K562 (cell line): ENCODE results near the gene AMMECR1. TPM values are rescaled to one million over a fixed set of nuclear protein-coding genes. Genes with fewer than 3 reads are reported as not detected.

Source experiments
- ATAC-seq: fragments of 200-7000 bp; cut with Tn5 transposase; 3 replicates; pipeline ENCODE4 v1.9.1; 2020; ENCODE audit warnings: moderate library complexity
- BruUV-seq: library from RNA; stranded (reverse); fragments of 400-500 nt; replicated peaks from 2 replicates; lab custom pipeline; 2021; lab: Mats Ljungman, UMichigan
- CTCF ChIA-PET: fragments of 300-600 bp; formaldehyde crosslinking; extraction: SDS; loops from one replicate; lab custom pipeline; 2021; ENCODE audit warnings: low intra/inter-chr PET ratio; lab: Yijun Ruan, JAX
- POLR2A ChIA-PET: fragments of 300-600, 350-650 bp; sonication (Branson Sonifier 250); formaldehyde crosslinking; extraction: SDS; loops from one replicate; lab custom pipeline; 2021; ENCODE audit warnings: antibody characterized with exemption, inconsistent platforms; lab: Yijun Ruan, JAX
- DNase-seq, 4 experiments: peaks; one replicate each; pipeline versions ENCODE4 v3.0.0 to v3.0.0-alpha.2; 2011 to 2018; ENCODE audit warnings: low spot score in 3 of 4, mixed read lengths in 3 of 4; ENCODE audit errors: extremely low read depth in 1 of 4
- FAIRE-seq: peaks from 2 replicates; lab custom pipeline; 2011; peaks lifted over from hg19 to GRCh38; lab: Jason Lieb, UNC
- H2AFZ ChIP-seq: 2 replicates; pipeline ENCODE4 v1.6.0; 2011; ENCODE audit warnings: low read depth, low read length, control low read depth, inconsistent platforms
- H3K27ac ChIP-seq: fragments of 200-600 bp; 3 replicates; pipeline ENCODE4 v1.8.0; 2011; ENCODE audit warnings: low read depth, mild to moderate bottlenecking, control low read depth, inconsistent platforms, low read length, moderate library complexity, mixed read lengths; ENCODE audit errors: extremely low read depth
- H3K27me3 ChIP-seq, 2 experiments: fragments of 300-600 bp in 1 of 2; 2 replicates in 1 of 2; 3 replicates in 1 of 2; pipeline versions ENCODE4 v1.6.0 to v1.8.0; 2011; ENCODE audit warnings: inconsistent platforms in 2 of 2, low read length in 2 of 2, mild to moderate bottlenecking in 1 of 2, mixed read lengths in 1 of 2, moderate library complexity in 1 of 2; ENCODE audit not compliant: control insufficient read depth in 2 of 2, insufficient read depth in 2 of 2
- H3K36me3 ChIP-seq: fragments of 300-600 bp; 3 replicates; pipeline ENCODE4 v1.8.0; 2011; ENCODE audit warnings: mild to moderate bottlenecking, low read length, inconsistent platforms; ENCODE audit not compliant: control insufficient read depth, insufficient read depth
- H3K4me1 ChIP-seq, 2 experiments: fragments of 200-600 bp in 1 of 2; replicated peaks in 1 of 2; 2 replicates in 1 of 2; 3 replicates in 1 of 2; pipeline versions ENCODE4 v1.5.1 to v1.8.0; 2011; ENCODE audit warnings: inconsistent platforms in 2 of 2, low read length in 2 of 2, mild to moderate bottlenecking in 1 of 2, mixed read lengths in 1 of 2, moderate library complexity in 1 of 2; ENCODE audit not compliant: control insufficient read depth in 2 of 2, insufficient read depth in 2 of 2
- H3K4me2 ChIP-seq: 2 replicates; pipeline ENCODE4 v1.6.1; 2011; ENCODE audit warnings: low read length, control low read depth, inconsistent platforms, mixed read lengths; ENCODE audit not compliant: insufficient read depth
- H3K4me3 ChIP-seq: fragments of 200-600 bp; sonication (generic), shearing (Covaris generic); 2 replicates; pipeline ENCODE4 v1.5.1; 2016; ENCODE audit warnings: control low read depth, inconsistent platforms
- H3K79me2 ChIP-seq: fragments of 200-600 bp; 3 replicates; pipeline ENCODE4 v1.8.0; 2011; ENCODE audit warnings: low read length, inconsistent platforms; ENCODE audit not compliant: control insufficient read depth, insufficient read depth
- H3K9ac ChIP-seq, 2 experiments: 2 replicates each; pipeline versions ENCODE4 v1.6.0 to v1.6.1; 2011; ENCODE audit warnings: low read depth in 2 of 2, low read length in 2 of 2, control low read depth in 1 of 2, inconsistent platforms in 1 of 2, mild to moderate bottlenecking in 1 of 2, mixed read lengths in 1 of 2; ENCODE audit not compliant: insufficient read depth in 1 of 2
- H3K9me1 ChIP-seq: one replicate; pipeline ENCODE4 v1.6.0; 2011; ENCODE audit warnings: inconsistent platforms, mild to moderate bottlenecking, low read length, moderate library complexity; ENCODE audit not compliant: control insufficient read depth, insufficient read depth
- H3K9me3 ChIP-seq: replicated peaks from 2 replicates; pipeline ENCODE4 v1.5.1; 2011; ENCODE audit warnings: low read depth, low read length, inconsistent platforms; ENCODE audit not compliant: control insufficient read depth, insufficient read depth
- H4K20me1 ChIP-seq: replicated peaks from 2 replicates; pipeline ENCODE4 v1.6.1; 2011; ENCODE audit warnings: low read length, inconsistent platforms, mixed read lengths; ENCODE audit not compliant: control insufficient read depth, insufficient read depth
- ATF3 ChIP-seq, 2 experiments: fragments of 450-650 bp in 1 of 2; sonication (generic) in 1 of 2; formaldehyde crosslinking in 1 of 2; IDR thresholded peaks in 1 of 2; conservative IDR thresholded peaks in 1 of 2; 2 replicates each; pipeline versions ENCODE4 v1.6.1 to v1.8.1; 2016 to 2023; ENCODE audit warnings: mild to moderate bottlenecking in 2 of 2, moderate library complexity in 2 of 2, inconsistent platforms in 1 of 2, missing genetic modification reagents in 1 of 2
- CEBPB ChIP-seq: fragments of 450-650 bp; IDR thresholded peaks from 2 replicates; pipeline ENCODE4 v1.6.1; 2016; ENCODE audit warnings: missing genetic modification characterization, missing compliant biosample characterization
- CEBPG ChIP-seq, 3 experiments: fragments of 200-800 bp in 1 of 3; sonication (Bioruptor generic) in 1 of 3; sonication (generic) in 1 of 3; formaldehyde crosslinking in 1 of 3; IDR thresholded peaks in 2 of 3; conservative IDR thresholded peaks in 1 of 3; 2 replicates each; pipeline versions ENCODE4 v1.6.1 to v1.8.0; 2016 to 2022; ENCODE audit warnings: missing compliant biosample characterization in 2 of 3, missing genetic modification characterization in 2 of 3, mild to moderate bottlenecking in 1 of 3, missing genetic modification reagents in 1 of 3
- DMBX1 ChIP-seq: fragments of 250-450 bp; sonication (Bioruptor Pico); IDR thresholded peaks from 2 replicates; pipeline ENCODE4 v1.8.0; 2022; ENCODE audit warnings: inconsistent platforms, mild to moderate bottlenecking, moderate library complexity, borderline replicate concordance
- ELF1 ChIP-seq: fragments of 200-800 bp; sonication (Bioruptor generic); IDR thresholded peaks from 2 replicates; pipeline ENCODE4 v1.6.1; 2016; ENCODE audit warnings: missing genetic modification characterization, missing compliant biosample characterization
- FOSL1 ChIP-seq: fragments of 200-800 bp; sonication (Bioruptor generic); conservative IDR thresholded peaks from 2 replicates; pipeline ENCODE4 v1.6.1; 2016; ENCODE audit warnings: missing genetic modification characterization, missing compliant biosample characterization
- POLR2H ChIP-seq: IDR thresholded peaks from 2 replicates; pipeline ENCODE4 v1.6.1; 2016; ENCODE audit warnings: missing genetic modification characterization, low read depth, mild to moderate bottlenecking, control low read depth, missing compliant biosample characterization, moderate library complexity
- SRSF3 ChIP-seq: fragments of 200-400 bp; formaldehyde crosslinking; IDR thresholded peaks from 2 replicates; pipeline ENCODE4 v1.6.1; 2016; ENCODE audit warnings: mild to moderate bottlenecking, low read length, moderate library complexity; ENCODE audit not compliant: insufficient read depth
- WGBS: fragments of 100-300 bp; shearing (Covaris generic); methylation state at CpG from one replicate; pipeline ENCODE4 v1.1.6; 2016; ENCODE audit warnings: low coverage, mixed read lengths; ENCODE audit not compliant: insufficient coverage; ENCODE audit errors: missing lambda C conversion rate; 5-methylcytosine and 5-hydroxymethylcytosine counted together
- in situ Hi-C: fragments of 300-500 bp; cut with MboI; formaldehyde crosslinking; loops from 4 replicates; pipeline ENCODE4 v1.15.0; 2018; ENCODE audit warnings: inconsistent platforms, mixed read lengths
- intact Hi-C: fragments of 100-400 bp; cut with micrococcal nuclease; formaldehyde crosslinking; loops from 2 replicates; pipeline ENCODE4 v1.14.2; 2022
- polyA plus RNA-seq, 8 experiments: library from polyadenylated mRNA; depleted of rRNA in 4 of 8; stranded (reverse) in 5 of 8; unstranded in 3 of 8; fragments of >200 nt; fragmentation: Nextera tagmentation in 2 of 8; fragmentation: Illumina TruSeq in 1 of 8; extraction: Ambion mirVana in 2 of 8; extraction: Trizol in 1 of 8; gene quantifications; 2 replicates each; pipeline versions ENCODE4 v1.2.1 to v1.2.3, GENCODE V29; 2011 to 2014; ENCODE audit warnings: inconsistent platforms in 1 of 8, missing spikeins in 1 of 8
- total RNA-seq, 7 experiments: library from RNA; depleted of rRNA in 6 of 7; stranded (reverse); fragments of >200 nt in 6 of 7; fragmentation: Illumina TruSeq in 2 of 7; extraction: Trizol in 2 of 7; gene quantifications; 2 replicates each; pipeline versions ENCODE4 v1.2.1 to v1.2.3, GENCODE V29; 2011 to 2021; ENCODE audit warnings: low replicate concordance in 1 of 7

The AMMECR1 gene
- total and polyA plus RNA-seq, 9 of the 15 experiments (the other 6 are each of a cell fraction or from before 2014, with no cell fraction given), result 13.9 to 36.7 (median 23.6) TPM

- no TSS peak for BruUV-seq
- H3K9me3 ChIP-seq, result no peaks in the 10 kb centered on the region
- DNase-seq, result no peak
- no peak overlapping the region for H3K4me2 ChIP-seq
- H3K9me1 ChIP-seq, result no peaks in the 10 kb centered on the region
- H3K4me3 ChIP-seq, result no peak overlapping the region
- H4K20me1 ChIP-seq, result no peaks in the 10 kb centered on the region
- no peak overlapping the region for H3K27ac ChIP-seq
- TF ChIP-seq CEBPG (CRISPR knock-in tag; IDR thresholded peaks at IDR 0.05) (no peak), CEBPG (tag; conservative IDR thresholded peaks at IDR 0.05 in 1 of 2, IDR thresholded peaks at IDR 0.05 in 1 of 2) (peak in 1 of 2 experiments; percentile 23; a peak in 1 of 4 replicates), CEBPB (tag) (peak; percentile 73), DMBX1 (CRISPR knock-in tag) (no peak), SRSF3 (no peak)
- intact Hi-C loops, result no loop called here
- in situ Hi-C loops, result no loop called here
- H3K4me1 ChIP-seq, result no peaks in the 10 kb centered on the region; a peak in 2 of 5 replicates
- ChIA-PET POLR2A (interaction anchor here (1.0 to 1.6 kb wide), 2 partner anchors 11 to 30 kb away, joined by 3 read pairs; no protein-coding TSS in a partner anchor), CTCF (no interaction called here)
- no peak for ATAC-seq
- no peak overlapping the region for H3K9ac ChIP-seq
- H3K36me3 ChIP-seq, result 0 out of 3 replicates have a peak, but pooled peaks cover 4% of the 10 kb centered on the region
- H2AFZ ChIP-seq, result no peak overlapping the region
- FAIRE-seq, result no peak
- no peaks in the 10 kb centered on the region for H3K27me3 ChIP-seq
- H3K79me2 ChIP-seq, result peaks cover 77% of the 10 kb centered on the region
- WGBS, result 100% methylated on average over 1 of the region's 2 CpGs
These were observed 30.3 kb downstream of the AMMECR1 start for GRCh38 chrX:110287605-110288004.

GRCh38 chrX:110286106-110286505 is 31.8 kb downstream of the AMMECR1 start:
- peaks cover 0 to 9% of the 10 kb centered on the region in 2 experiments; a peak in 2 of 5 replicates for H3K4me1 ChIP-seq
- no peaks in the 10 kb centered on the region for H3K9me3 ChIP-seq
- POLR2A ChIA-PET, result no interaction called here
- no TSS peak for BruUV-seq
- H4K20me1 ChIP-seq, result no peaks in the 10 kb centered on the region
- H3K9me1 ChIP-seq, result no peaks in the 10 kb centered on the region
- TF ChIP-seq FOSL1 (tag) (peak; percentile 73), CEBPG (CRISPR knock-in tag; IDR thresholded peaks at IDR 0.05) (no peak), CEBPG (tag; conservative IDR thresholded peaks at IDR 0.05 in 1 of 2, IDR thresholded peaks at IDR 0.05 in 1 of 2) (peak in 1 of 2 experiments; percentile 60; a peak in 2 of 4 replicates), POLR2H (no peak), ATF3 (IDR thresholded peaks at IDR 0.05) (peak; percentile 37; the same call in 1 of the 2 replicates), ATF3 (CRISPR knock-in tag; conservative IDR thresholded peaks at IDR 0.05) (no peak), ELF1 (tag) (no peak), CEBPB (tag) (peak; percentile 43)
- TF ChIP-seq, all 486 proteins: peak for 4
- ATAC-seq, result no peak
- Histone ChIP-seq H3K27me3 (no peaks in the 10 kb centered on the region), H2AFZ (no peak overlapping the region), H3K9ac (no peak overlapping the region), H3K36me3 (0 out of 3 replicates have a peak, but pooled peaks cover 4% of the 10 kb centered on the region), H3K4me2 (no peak overlapping the region), H3K27ac (no peak overlapping the region), H3K4me3 (no peak overlapping the region), H3K79me2 (peaks cover 76% of the 10 kb centered on the region)
- CTCF ChIA-PET, result no interaction called here
- FAIRE-seq, result no peak
- 98% methylated on average over 3 of the region's 6 CpGs for WGBS
- DNase-seq, result no peak
- intact Hi-C loops (no loop called here), in situ Hi-C loops (no loop called here)
